ENCODE data around the gene CIB4. TPM values are rescaled to one million over a fixed set of nuclear protein-coding genes. Genes with fewer than 3 reads are reported as not detected.

CIB4 gene
- total and polyA plus RNA-seq, 4 donors: 1.3 TPM; not detected in 3

DNA sequence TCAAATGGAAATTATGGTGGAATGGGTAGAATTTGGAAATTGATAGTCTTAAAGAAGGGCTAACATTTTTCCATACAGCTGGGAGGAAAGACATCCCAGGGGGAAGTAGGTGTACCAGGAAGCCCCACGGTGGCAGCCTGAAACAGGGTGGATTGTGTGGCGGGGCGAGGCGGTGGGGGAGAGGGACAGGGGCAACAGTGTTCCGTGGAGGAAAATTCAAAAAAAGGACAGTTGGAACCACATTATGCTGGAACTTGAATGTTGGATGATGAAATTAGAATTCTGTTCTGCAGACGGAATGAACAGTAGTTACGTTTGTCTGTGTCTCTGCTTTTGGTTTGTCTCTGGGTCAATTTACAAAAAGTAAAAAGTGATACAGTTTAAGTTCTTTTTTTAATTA, 10.6 kb upstream of the CIB4 start:
- Histone ChIP-seq H3K9me3 (ENCODE audit: control insufficient read depth in 4 of 4, insufficient read depth in 3 of 4, low read length in 3 of 4) (no peaks in the 10 kb centered on the region), H3K36me3 (ENCODE audit: control insufficient read depth in 4 of 4, insufficient read depth in 4 of 4, low read length in 4 of 4) (no peaks in the 10 kb centered on the region), H3K27me3 (ENCODE audit: control insufficient read depth in 3 of 3, insufficient read depth in 3 of 3, low read length in 2 of 3) (no peaks in the 10 kb centered on the region), H3K9ac (ENCODE audit: insufficient read depth in 1 of 2, low read length in 2 of 2) (peak overlapping the region in 1 of 2 donors; percentile 36), H3K4me1 (ENCODE audit: control insufficient read depth in 5 of 5, insufficient read depth in 5 of 5, low read length in 5 of 5) (peaks cover 0 to 62% (median 12%) of the 10 kb centered on the region in 5 donors), H3K27ac (ENCODE audit: low read depth in 1 of 2, low read length in 1 of 2) (no peak overlapping the region), H3K4me3 (no peak overlapping the region)
- TF ChIP-seq, protein P1, sequence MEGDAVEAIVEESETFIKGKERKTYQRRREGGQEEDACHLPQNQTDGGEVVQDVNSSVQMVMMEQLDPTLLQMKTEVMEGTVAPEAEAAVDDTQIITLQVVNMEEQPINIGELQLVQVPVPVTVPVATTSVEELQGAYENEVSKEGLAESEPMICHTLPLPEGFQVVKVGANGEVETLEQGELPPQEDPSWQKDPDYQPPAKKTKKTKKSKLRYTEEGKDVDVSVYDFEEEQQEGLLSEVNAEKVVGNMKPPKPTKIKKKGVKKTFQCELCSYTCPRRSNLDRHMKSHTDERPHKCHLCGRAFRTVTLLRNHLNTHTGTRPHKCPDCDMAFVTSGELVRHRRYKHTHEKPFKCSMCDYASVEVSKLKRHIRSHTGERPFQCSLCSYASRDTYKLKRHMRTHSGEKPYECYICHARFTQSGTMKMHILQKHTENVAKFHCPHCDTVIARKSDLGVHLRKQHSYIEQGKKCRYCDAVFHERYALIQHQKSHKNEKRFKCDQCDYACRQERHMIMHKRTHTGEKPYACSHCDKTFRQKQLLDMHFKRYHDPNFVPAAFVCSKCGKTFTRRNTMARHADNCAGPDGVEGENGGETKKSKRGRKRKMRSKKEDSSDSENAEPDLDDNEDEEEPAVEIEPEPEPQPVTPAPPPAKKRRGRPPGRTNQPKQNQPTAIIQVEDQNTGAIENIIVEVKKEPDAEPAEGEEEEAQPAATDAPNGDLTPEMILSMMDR (IDR thresholded peaks at IDR 0.05; ENCODE audit: control extremely low read depth, extremely low read depth): no peak
- DNase-seq (peak in 1 of 3 donors; percentile 55), ATAC-seq (ENCODE audit: insufficient read depth, low FRiP score) (no peak)
- WGBS, 2 donors: 75 to 77% methylated on average over 7 of the region's 7 CpGs

DNA sequence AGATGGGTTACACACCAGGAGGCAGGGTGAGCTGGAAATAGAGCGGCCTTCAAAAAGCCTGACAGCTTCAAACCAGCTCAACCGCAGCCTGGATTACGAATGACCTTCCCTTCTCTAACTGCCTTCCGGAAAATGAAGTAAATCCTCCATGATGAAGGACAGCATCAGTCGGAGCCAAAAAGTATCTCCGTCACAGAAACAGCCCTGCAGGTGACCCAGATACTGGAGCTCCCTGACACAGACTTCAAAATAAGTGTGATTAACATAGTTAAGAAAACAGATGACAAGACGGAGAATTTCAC, 10.3 kb upstream of the CIB4 start:
- peaks cover 0 to 65% (median 12%) of the 10 kb centered on the region in 5 donors for H3K4me1 ChIP-seq (ENCODE audit: control insufficient read depth in 5 of 5, insufficient read depth in 5 of 5, low read length in 5 of 5)
- 85 to 89% methylated on average over 7 of the region's 7 CpGs for WGBS, 2 donors
- no peaks in the 10 kb centered on the region for H3K27me3 ChIP-seq (ENCODE audit: control insufficient read depth in 3 of 3, insufficient read depth in 3 of 3, low read length in 2 of 3)
- H3K9ac ChIP-seq (ENCODE audit: insufficient read depth in 1 of 2, low read length in 2 of 2): peak overlapping the region in 1 of 2 donors; percentile 36
- H3K36me3 ChIP-seq (ENCODE audit: control insufficient read depth in 4 of 4, insufficient read depth in 4 of 4, low read length in 4 of 4): no peaks in the 10 kb centered on the region
- no peak overlapping the region for H3K4me3 ChIP-seq
- peak overlapping the region in 1 of 2 donors; percentile 18 for H3K27ac ChIP-seq (ENCODE audit: low read depth in 1 of 2, low read length in 1 of 2)
- DNase-seq (no peak), ATAC-seq (ENCODE audit: insufficient read depth, low FRiP score) (no peak)
- H3K9me3 ChIP-seq (ENCODE audit: control insufficient read depth in 4 of 4, insufficient read depth in 3 of 4, low read length in 3 of 4): no peaks in the 10 kb centered on the region
- TF ChIP-seq, protein P1 (IDR thresholded peaks at IDR 0.05; ENCODE audit: control extremely low read depth, extremely low read depth): no peak

DNA sequence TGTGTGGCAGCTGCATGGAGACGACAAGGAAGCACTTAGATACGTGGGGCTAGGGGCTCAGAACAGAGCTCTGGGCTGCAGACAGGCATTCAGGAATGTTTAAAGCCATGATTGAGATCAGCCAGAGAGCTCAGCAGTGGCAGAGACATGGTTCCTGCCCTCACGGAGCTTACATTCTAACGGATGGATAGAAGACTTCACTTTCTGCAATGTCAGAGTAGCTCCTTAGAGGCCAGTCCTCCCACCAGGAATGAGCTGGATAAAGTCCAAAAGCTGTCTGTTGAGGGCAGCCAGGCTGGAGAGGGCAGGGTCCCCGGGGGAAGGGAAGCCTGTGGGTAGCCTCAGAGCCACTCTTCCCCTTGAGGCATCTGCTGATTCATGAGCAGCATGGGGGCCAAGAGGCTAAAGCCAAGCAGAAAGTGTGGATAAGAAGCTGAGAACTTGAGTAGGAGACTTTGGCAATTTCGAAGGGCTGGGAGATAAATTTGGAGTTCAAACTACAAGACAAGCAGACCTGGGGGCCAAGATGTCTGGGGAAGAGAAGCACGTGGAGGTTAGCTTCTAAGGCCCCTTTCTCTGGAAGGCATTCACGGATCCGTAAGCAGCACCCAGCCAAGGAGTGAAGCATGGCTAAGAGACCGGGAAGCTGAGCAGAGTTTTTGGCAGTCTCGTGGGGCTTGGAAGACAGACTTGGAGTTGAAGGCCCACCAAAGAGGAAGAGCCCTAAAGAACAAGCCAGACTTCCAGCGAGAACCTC, 9.7 kb upstream of the CIB4 start:
- DNase-seq: peak in 1 of 3 donors; percentile 41

More for the DNA sequence above, 9.7 kb upstream of the CIB4 start:
- TF ChIP-seq, protein P1 (IDR thresholded peaks at IDR 0.05; ENCODE audit: control extremely low read depth, extremely low read depth): no peak
- H3K9ac ChIP-seq (ENCODE audit: insufficient read depth in 1 of 2, low read length in 2 of 2): peak overlapping the region in 1 of 2 donors; percentile 36
- peak overlapping the region in 1 of 2 donors; percentile 18 for H3K27ac ChIP-seq (ENCODE audit: low read depth in 1 of 2, low read length in 1 of 2)
- peaks cover 0 to 70% (median 12%) of the 10 kb centered on the region in 5 donors for H3K4me1 ChIP-seq (ENCODE audit: control insufficient read depth in 5 of 5, insufficient read depth in 5 of 5, low read length in 5 of 5)
- no peaks in the 10 kb centered on the region for H3K27me3 ChIP-seq (ENCODE audit: control insufficient read depth in 3 of 3, insufficient read depth in 3 of 3, low read length in 2 of 3)
- no peak overlapping the region for H3K4me3 ChIP-seq
- no peaks in the 10 kb centered on the region for H3K9me3 ChIP-seq (ENCODE audit: control insufficient read depth in 4 of 4, insufficient read depth in 3 of 4, low read length in 3 of 4)
- 80% methylated on average over 12 of the region's 12 CpGs for WGBS, 2 donors
- no peaks in the 10 kb centered on the region for H3K36me3 ChIP-seq (ENCODE audit: control insufficient read depth in 4 of 4, insufficient read depth in 4 of 4, low read length in 4 of 4)
- ATAC-seq (ENCODE audit: insufficient read depth, low FRiP score): no peak
